ENCODE measurements around the gene HMCN2.

- TF ChIP-seq CTCF (IDR thresholded peaks at IDR 0.05) (no peak), EZH2phosphoT487 (IDR thresholded peaks at IDR 0.05) (no peak)
These were observed 47.7 kb downstream of the HMCN2 start for GRCh38 chr9:130313103-130313858.

Data from neural progenitor cell (in vitro differentiated cells).